B cell (primary cell): ENCODE data around the gene FAM177A1. TPM values are rescaled to one million over a fixed set of nuclear protein-coding genes. Genes with fewer than 3 reads are reported as not detected.
"Not testable (repeated sequence)": the region's sequence is repeated elsewhere in the genome, so short reads cannot be mapped to it uniquely, and the experiment has no call there.

Experiments
- ATAC-seq: fragments of 200-7000 bp; cut with Tn5 transposase; one replicate; pipeline ENCODE4 v1.10.0; 2021; ENCODE audit warnings: low read depth, mild to moderate bottlenecking, moderate number of reproducible peaks, moderate library complexity
- CTCF ChIA-PET: fragments of 350-600 bp; sonication (Branson Sonifier 250); formaldehyde crosslinking; loops from one replicate; lab custom pipeline; 2021; ENCODE audit warnings: antibody characterized with exemption, inconsistent platforms; lab: Charles Lee
- POLR2A ChIA-PET: fragments of 350-600 bp; sonication (Branson Sonifier 250); formaldehyde crosslinking; loops from one replicate; lab custom pipeline; 2021; ENCODE audit warnings: antibody characterized with exemption; lab: Charles Lee
- DNase-seq: peaks from one replicate; pipeline ENCODE4 v3.0.0; 2013
- H2AFZ ChIP-seq: 2 replicates; pipeline ENCODE4 v1.6.1; 2012; ENCODE audit warnings: mild to moderate bottlenecking, low read depth, low read length; ENCODE audit not compliant: insufficient read depth, poor library complexity, severe bottlenecking
- H3K27ac ChIP-seq, 2 donors: 1 replicate in 1 of 2; 2 replicates in 1 of 2; pipeline ENCODE4 v1.5.1; 2012 to 2013; ENCODE audit warnings: low read length in 2 of 2, mild to moderate bottlenecking in 2 of 2, moderate library complexity in 1 of 2
- H3K27me3 ChIP-seq, 4 experiments: fragments of 200-600 bp in 1 of 4; sonication (generic) in 1 of 4; replicated peaks in 1 of 4; 1 replicate in 2 of 4; 2 replicates in 2 of 4; pipeline versions ENCODE4 v1.6.1 to v1.7.0; 2013 to 2016; ENCODE audit warnings: low read length in 3 of 4, mild to moderate bottlenecking in 2 of 4, mixed read lengths in 1 of 4, moderate library complexity in 1 of 4; ENCODE audit not compliant: insufficient read depth in 4 of 4, control insufficient read depth in 3 of 4; ENCODE audit errors: control extremely low read depth in 1 of 4
- H3K36me3 ChIP-seq, 2 experiments: replicated peaks in 1 of 2; 1 replicate in 1 of 2; 2 replicates in 1 of 2; pipeline versions ENCODE4 v1.6.1 to v1.7.1; 2013; ENCODE audit warnings: low read length in 1 of 2; ENCODE audit not compliant: insufficient read depth in 2 of 2, control insufficient read depth in 1 of 2; ENCODE audit errors: control extremely low read depth in 1 of 2, extremely low read depth in 1 of 2
- H3K4me1 ChIP-seq, 2 donors: fragments of 200-600 bp in 1 of 2; sonication (generic) in 1 of 2; 1 replicate in 1 of 2; 2 replicates in 1 of 2; pipeline versions ENCODE4 v1.5.1 to v1.6.1; 2013 to 2017; ENCODE audit warnings: low read length in 2 of 2; ENCODE audit not compliant: control insufficient read depth in 2 of 2, insufficient read depth in 2 of 2
- H3K4me2 ChIP-seq: replicated peaks from 2 replicates; pipeline ENCODE3; 2012; ENCODE audit warnings: mild to moderate bottlenecking, low read depth, low read length; ENCODE audit not compliant: poor library complexity, severe bottlenecking
- H3K4me3 ChIP-seq, 5 experiments: fragments of 200-600 bp in 1 of 5; sonication (generic) in 1 of 5; 1 replicate in 3 of 5; 2 replicates in 2 of 5; pipeline versions ENCODE4 v1.5.1 to v1.7.0; 2011 to 2016; ENCODE audit warnings: low read length in 4 of 5, mild to moderate bottlenecking in 4 of 5, low read depth in 2 of 5, control low read depth in 1 of 5, moderate library complexity in 1 of 5; ENCODE audit not compliant: insufficient read depth in 1 of 5; ENCODE audit errors: control extremely low read depth in 1 of 5, extremely low read depth in 1 of 5
- H3K79me2 ChIP-seq: fragments of 200-600 bp; sonication (generic); one replicate; pipeline ENCODE4 v1.6.0; 2016; ENCODE audit warnings: low read length; ENCODE audit not compliant: control insufficient read depth, insufficient read depth
- H3K9ac ChIP-seq: fragments of 200-600 bp; sonication (generic); 2 replicates; pipeline ENCODE4 v1.6.1; 2017; ENCODE audit warnings: mild to moderate bottlenecking, low read length, moderate library complexity
- H3K9me3 ChIP-seq, 3 donors: one replicate each; pipeline versions ENCODE4 v1.6.1 to v1.7.1; 2013; ENCODE audit warnings: low read length in 2 of 3; ENCODE audit not compliant: control insufficient read depth in 2 of 3, insufficient read depth in 1 of 3; ENCODE audit errors: control extremely low read depth in 1 of 3
- H4K20me1 ChIP-seq: 2 replicates; pipeline ENCODE4 v1.6.0; 2012; ENCODE audit warnings: mild to moderate bottlenecking, low read length; ENCODE audit not compliant: insufficient read depth, control insufficient read depth, poor library complexity, severe bottlenecking
- H3K27ac Mint-ChIP-seq: one replicate; pipeline ENCODE4 v1.8.0; 2021; ENCODE audit warnings: mixed read lengths
- H3K27me3 Mint-ChIP-seq: one replicate; pipeline ENCODE4 v1.8.0; 2021; ENCODE audit warnings: mixed read lengths
- H3K4me1 Mint-ChIP-seq: one replicate; pipeline ENCODE4 v1.8.0; 2021; ENCODE audit warnings: mixed read lengths
- H3K4me3 Mint-ChIP-seq: one replicate; pipeline ENCODE4 v1.8.0; 2021; ENCODE audit warnings: mixed read lengths
- H3K9me3 Mint-ChIP-seq: one replicate; pipeline ENCODE4 v1.8.0; 2022; ENCODE audit warnings: mixed read lengths; ENCODE audit not compliant: insufficient read depth
- EZH2 ChIP-seq: IDR thresholded peaks from 2 replicates; pipeline ENCODE4 v1.6.1; 2012; ENCODE audit warnings: borderline replicate concordance, low read depth, mild to moderate bottlenecking, moderate library complexity, low read length; ENCODE audit not compliant: insufficient read depth, poor library complexity, severe bottlenecking
- WGBS: methylation state at CpG from one replicate; pipeline ENCODE4 v1.1.5; 2013; ENCODE audit warnings: missing lambda C conversion rate; ENCODE audit not compliant: insufficient coverage; 5-methylcytosine and 5-hydroxymethylcytosine counted together
- intact Hi-C: fragments of 100-400 bp; cut with micrococcal nuclease; formaldehyde crosslinking; loops from one replicate; pipeline ENCODE4 v1.10.0; 2022
- polyA plus RNA-seq: library from polyadenylated mRNA; depleted of rRNA; stranded (reverse); fragments of >200 nt; gene quantifications from 2 replicates; pipeline ENCODE4 v1.2.3, GENCODE V29; 2012
- total RNA-seq, 2 donors: library from RNA; stranded (reverse); fragments of 120-200 nt in 1 of 2; gene quantifications; 1 replicate in 1 of 2; 2 replicates in 1 of 2; pipeline versions ENCODE4 v1.2.3 to v1.2.4, GENCODE V29; 2013 to 2022
- TF ChIP-seq, protein P1 (sequence below): fragments of 200-600 bp; IDR thresholded peaks from one replicate; pipeline ENCODE4 v1.8.0; 2022; ENCODE audit warnings: antibody characterized with exemption, mild to moderate bottlenecking

The FAM177A1 gene
- total and polyA plus RNA-seq, 2 donors (not counting 1 experiment from before 2014, with no cell fraction given), result 14.3 to 32.1 TPM

DNA sequence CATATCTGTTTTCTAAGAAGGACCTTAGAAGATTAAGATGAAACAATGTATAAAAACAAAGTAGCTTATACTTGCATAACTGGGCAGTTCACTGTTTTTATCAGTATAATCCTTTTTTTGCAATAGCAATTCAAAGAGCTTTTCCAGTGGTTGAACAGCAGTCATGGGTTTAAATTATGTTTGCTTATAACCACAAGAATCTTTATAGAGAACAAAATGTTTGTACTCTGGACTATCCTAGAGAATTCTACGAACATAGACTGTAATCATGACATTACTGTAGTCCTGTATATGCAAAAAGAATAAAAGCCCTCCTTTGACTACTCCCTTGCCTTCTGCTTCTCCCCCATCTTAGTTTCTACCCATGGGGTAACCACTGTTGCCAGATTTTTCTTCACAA is 5.7 kb downstream of the FAM177A1 start:
- no peaks in the 10 kb centered on the region for H3K27me3 Mint-ChIP-seq
- Histone ChIP-seq H3K9ac (no peak overlapping the region), H3K4me2 (no peak overlapping the region), H3K4me1 (peaks cover 5 to 6% of the 10 kb centered on the region in 2 donors), H2AFZ (no peak overlapping the region), H3K27ac (no peak overlapping the region), H3K27me3 (no peaks in the 10 kb centered on the region), H3K36me3 (peaks cover 0 to 10% of the 10 kb centered on the region in 2 experiments), H4K20me1 (no peaks in the 10 kb centered on the region), H3K4me3 (no peak overlapping the region), H3K9me3 (no peaks in the 10 kb centered on the region), H3K79me2 (peaks cover 29% of the 10 kb centered on the region)
- ATAC-seq, result no peak
- peaks cover 12% of the 10 kb centered on the region for H3K4me1 Mint-ChIP-seq
- ChIA-PET POLR2A (no interaction called here), CTCF (no interaction called here)
- TF ChIP-seq, protein P1, sequence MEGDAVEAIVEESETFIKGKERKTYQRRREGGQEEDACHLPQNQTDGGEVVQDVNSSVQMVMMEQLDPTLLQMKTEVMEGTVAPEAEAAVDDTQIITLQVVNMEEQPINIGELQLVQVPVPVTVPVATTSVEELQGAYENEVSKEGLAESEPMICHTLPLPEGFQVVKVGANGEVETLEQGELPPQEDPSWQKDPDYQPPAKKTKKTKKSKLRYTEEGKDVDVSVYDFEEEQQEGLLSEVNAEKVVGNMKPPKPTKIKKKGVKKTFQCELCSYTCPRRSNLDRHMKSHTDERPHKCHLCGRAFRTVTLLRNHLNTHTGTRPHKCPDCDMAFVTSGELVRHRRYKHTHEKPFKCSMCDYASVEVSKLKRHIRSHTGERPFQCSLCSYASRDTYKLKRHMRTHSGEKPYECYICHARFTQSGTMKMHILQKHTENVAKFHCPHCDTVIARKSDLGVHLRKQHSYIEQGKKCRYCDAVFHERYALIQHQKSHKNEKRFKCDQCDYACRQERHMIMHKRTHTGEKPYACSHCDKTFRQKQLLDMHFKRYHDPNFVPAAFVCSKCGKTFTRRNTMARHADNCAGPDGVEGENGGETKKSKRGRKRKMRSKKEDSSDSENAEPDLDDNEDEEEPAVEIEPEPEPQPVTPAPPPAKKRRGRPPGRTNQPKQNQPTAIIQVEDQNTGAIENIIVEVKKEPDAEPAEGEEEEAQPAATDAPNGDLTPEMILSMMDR, result no peak
- no peak for TF ChIP-seq EZH2
- no peaks in the 10 kb centered on the region for H3K9me3 Mint-ChIP-seq
- DNase-seq, result no peak
- H3K4me3 Mint-ChIP-seq, result no peak overlapping the region
- H3K27ac Mint-ChIP-seq, result no peak overlapping the region
- WGBS, result no CpG with 5 or more reads among the region's 1 CpG
- intact Hi-C loops, result no loop called here

DNA sequence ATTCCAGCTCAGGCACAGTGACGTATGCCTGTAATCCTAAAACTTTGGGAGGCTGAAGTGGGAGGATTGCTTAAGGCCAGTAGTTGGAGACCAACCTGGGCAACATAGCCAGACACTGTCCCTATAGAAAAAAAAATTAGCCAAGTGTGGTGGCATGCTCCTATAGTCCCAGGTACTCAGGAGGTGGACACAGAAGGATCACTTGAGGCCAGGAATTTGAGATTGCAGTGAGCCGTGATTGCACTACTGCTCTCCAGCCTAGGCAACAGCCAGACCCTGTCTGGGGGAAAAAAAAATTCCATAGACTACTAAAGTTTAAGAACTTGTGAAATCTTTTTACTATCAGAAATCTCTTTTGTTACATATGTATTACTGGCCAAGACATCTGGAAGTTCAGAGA is 6.6 kb downstream of the FAM177A1 start:
- no peaks in the 10 kb centered on the region for H4K20me1 ChIP-seq
- Mint-ChIP-seq H3K9me3 (no peaks in the 10 kb centered on the region), H3K27ac (no peak overlapping the region), H3K4me3 (no peak overlapping the region), H3K27me3 (no peaks in the 10 kb centered on the region), H3K4me1 (peaks cover 5% of the 10 kb centered on the region)
- intact Hi-C loops, result no loop called here
- no peak overlapping the region for H3K4me2 ChIP-seq
- DNase-seq (no peak), ATAC-seq (no peak)
- H3K9me3 ChIP-seq, result no peaks in the 10 kb centered on the region
- peaks cover 29% of the 10 kb centered on the region for H3K79me2 ChIP-seq
- TF ChIP-seq EZH2, result no peak
- TF ChIP-seq, protein P1, result no peak
- 100% methylated on average over 1 of the region's 2 CpGs for WGBS
- no peak overlapping the region for H3K9ac ChIP-seq
- no peak overlapping the region for H2AFZ ChIP-seq
- H3K36me3 ChIP-seq, result peaks cover 0 to 10% of the 10 kb centered on the region in 2 experiments
- H3K27me3 ChIP-seq, result no peaks in the 10 kb centered on the region
- H3K4me1 ChIP-seq, result no peaks in the 10 kb centered on the region
- H3K4me3 ChIP-seq, result no peak overlapping the region
- H3K27ac ChIP-seq, result no peak overlapping the region
- ChIA-PET CTCF (no interaction called here), POLR2A (no interaction called here)

DNA sequence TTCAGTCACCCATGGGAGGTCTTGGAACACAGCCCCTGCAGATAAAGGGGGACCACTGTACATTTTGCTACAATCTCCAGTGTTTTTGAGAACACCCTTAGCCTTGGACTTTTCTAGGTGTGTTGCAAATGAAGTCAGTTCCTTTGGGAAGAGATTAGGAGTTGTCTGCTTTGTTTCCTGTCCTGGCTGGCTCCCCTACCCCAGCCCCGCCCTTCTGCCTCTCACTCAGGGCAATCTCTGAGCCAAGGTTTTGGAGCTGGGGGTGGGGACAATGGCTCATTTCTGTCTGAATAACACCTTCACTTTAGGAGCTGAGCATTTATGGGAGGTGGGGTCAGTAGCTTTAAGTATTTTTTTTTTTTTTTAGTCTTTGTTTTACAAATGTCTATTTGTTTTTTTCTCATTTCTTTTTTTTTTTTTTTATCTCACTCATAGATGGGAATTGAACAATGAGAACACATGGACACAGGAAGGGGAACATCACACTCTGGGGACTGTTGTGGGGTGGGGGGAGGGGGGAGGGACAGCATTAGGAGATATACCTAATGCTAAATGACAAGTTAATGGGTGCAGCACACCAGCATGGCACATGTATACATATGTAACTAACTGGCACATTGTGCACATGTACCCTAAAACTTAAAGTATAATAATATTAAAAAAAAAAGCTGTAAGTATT is 15.2 kb downstream of the FAM177A1 start:
- H2AFZ ChIP-seq, H3K4me1 ChIP-seq, DNase-seq, H3K4me1 Mint-ChIP-seq, H3K27me3 Mint-ChIP-seq, H3K4me3 Mint-ChIP-seq, CTCF ChIA-PET, POLR2A ChIA-PET, H3K79me2 ChIP-seq, intact Hi-C loops, H3K9me3 Mint-ChIP-seq, H3K27me3 ChIP-seq, H3K4me2 ChIP-seq, H3K27ac ChIP-seq, H3K9ac ChIP-seq, H4K20me1 ChIP-seq, H3K27ac Mint-ChIP-seq, H3K4me3 ChIP-seq, ATAC-seq, H3K9me3 ChIP-seq: not testable (repeated sequence)
- no CpG with 5 or more reads among the region's 1 CpG for WGBS
- peaks cover 11 to 19% of the 10 kb centered on the region in 2 experiments for H3K36me3 ChIP-seq
